Measurements from ENCODE around the gene EDNRB. TPM values are rescaled to one million over a fixed set of nuclear protein-coding genes. Genes with fewer than 3 reads are reported as not detected.

Gene EDNRB
- total RNA-seq, 2 donors from 2014 or later: 14.2 to 27.6 TPM

GRCh38 chr13:77898097-77898496, 20.5 kb downstream of the EDNRB start:
- H3K36me3 ChIP-seq: no peaks in the 10 kb centered on the region
- no peaks in the 10 kb centered on the region for H3K4me1 ChIP-seq (ENCODE audit: control insufficient read depth in 1 of 2, low read depth in 2 of 2)
- DNase-seq (ENCODE audit: low spot score) (no peak), ATAC-seq (ENCODE audit: insufficient number of reproducible peaks, low FRiP score, low read depth) (no peak)
- TF ChIP-seq CTCF (IDR thresholded peaks at IDR 0.05): no peak
- peaks cover 6% of the 10 kb centered on the region for H3K9me3 ChIP-seq
- H3K4me3 ChIP-seq: no peak overlapping the region
- no peak overlapping the region for H3K27ac ChIP-seq
- no peaks in the 10 kb centered on the region for H3K27me3 ChIP-seq (replicated peaks; ENCODE audit: insufficient read depth)

- Histone ChIP-seq H3K4me1 (ENCODE audit: control insufficient read depth in 1 of 2, low read depth in 2 of 2) (no peaks in the 10 kb centered on the region), H3K27me3 (replicated peaks; ENCODE audit: insufficient read depth) (no peaks in the 10 kb centered on the region), H3K36me3 (no peaks in the 10 kb centered on the region), H3K27ac (peak overlapping the region in 1 of 2 donors; percentile 8), H3K9me3 (no peaks in the 10 kb centered on the region), H3K4me3 (no peak overlapping the region)
- TF ChIP-seq CTCF (IDR thresholded peaks at IDR 0.05): no peak
- ATAC-seq (ENCODE audit: insufficient number of reproducible peaks, low FRiP score, low read depth) (no peak), DNase-seq (ENCODE audit: low spot score) (no peak)
Observed at GRCh38 chr13:77896977-77897376, 21.7 kb downstream of the EDNRB start.

- H3K4me1 ChIP-seq (ENCODE audit: control insufficient read depth in 1 of 2, low read depth in 2 of 2): no peaks in the 10 kb centered on the region
- DNase-seq (ENCODE audit: low spot score) (no peak), ATAC-seq (ENCODE audit: insufficient number of reproducible peaks, low FRiP score, low read depth) (no peak)
- no peaks in the 10 kb centered on the region for H3K27me3 ChIP-seq (replicated peaks; ENCODE audit: insufficient read depth)
- no peaks in the 10 kb centered on the region for H3K36me3 ChIP-seq
- H3K27ac ChIP-seq: peak overlapping the region in 1 of 2 donors; percentile 8
- H3K4me3 ChIP-seq: peak overlapping the region; percentile 8
- TF ChIP-seq CTCF (IDR thresholded peaks at IDR 0.05): no peak
- no peaks in the 10 kb centered on the region for H3K9me3 ChIP-seq
Observed at GRCh38 chr13:77896536-77896935, 22.1 kb downstream of the EDNRB start.

- Histone ChIP-seq H3K27ac (no peak overlapping the region), H3K4me3 (no peak overlapping the region), H3K36me3 (no peaks in the 10 kb centered on the region), H3K27me3 (replicated peaks; ENCODE audit: insufficient read depth) (no peaks in the 10 kb centered on the region), H3K9me3 (no peaks in the 10 kb centered on the region), H3K4me1 (ENCODE audit: control insufficient read depth in 1 of 2, low read depth in 2 of 2) (no peaks in the 10 kb centered on the region)
- no peak for TF ChIP-seq CTCF (IDR thresholded peaks at IDR 0.05)
- ATAC-seq (ENCODE audit: insufficient number of reproducible peaks, low FRiP score, low read depth): no peak
- DNase-seq (ENCODE audit: low spot score): no peak
Observed at GRCh38 chr13:77894743-77895142, 23.9 kb downstream of the EDNRB start.

GRCh38 chr13:77893066-77893465, 25.6 kb downstream of the EDNRB start:
- Histone ChIP-seq H3K4me1 (ENCODE audit: control insufficient read depth in 1 of 2, low read depth in 2 of 2) (no peaks in the 10 kb centered on the region), H3K27me3 (replicated peaks; ENCODE audit: insufficient read depth) (no peaks in the 10 kb centered on the region), H3K4me3 (no peak overlapping the region), H3K36me3 (no peaks in the 10 kb centered on the region), H3K9me3 (no peaks in the 10 kb centered on the region), H3K27ac (no peak overlapping the region)
- DNase-seq (ENCODE audit: low spot score) (no peak), ATAC-seq (ENCODE audit: insufficient number of reproducible peaks, low FRiP score, low read depth) (no peak)
- TF ChIP-seq CTCF (IDR thresholded peaks at IDR 0.05): no peak

Measured in thoracic aorta (tissue), 2 donors.